HepG2 (cell line): ENCODE data around the gene RBM12. TPM values are rescaled to one million over a fixed set of nuclear protein-coding genes. Genes with fewer than 3 reads are reported as not detected.

Experiments used
- ARNT2 ChIP-seq: sonication (generic); formaldehyde crosslinking; IDR thresholded peaks from 2 replicates; pipeline ENCODE4 v1.8.0; 2022; ENCODE audit warnings: mild to moderate bottlenecking, low read depth, missing genetic modification reagents, moderate library complexity
- BRCA1 ChIP-seq: sonication (generic); formaldehyde crosslinking; IDR thresholded peaks from 2 replicates; pipeline ENCODE4 v1.4.0; 2020; ENCODE audit warnings: missing genetic modification reagents
- DMAP1 ChIP-seq: IDR thresholded peaks from 2 replicates; pipeline ENCODE4 v1.6.1; 2016
- E2F5 ChIP-seq: sonication (generic); formaldehyde crosslinking; conservative IDR thresholded peaks from 2 replicates; pipeline ENCODE4 v1.4.0; 2020; ENCODE audit warnings: missing genetic modification reagents
- IRF9 ChIP-seq: sonication (generic); formaldehyde crosslinking; IDR thresholded peaks from 2 replicates; pipeline ENCODE4 v1.8.0; 2022; ENCODE audit warnings: missing genetic modification reagents, mild to moderate bottlenecking, borderline replicate concordance
- KAT2B ChIP-seq: fragments of 150-350 bp; IDR thresholded peaks from 2 replicates; pipeline ENCODE4 v1.6.1; 2014; ENCODE audit warnings: low read depth, low read length, borderline replicate concordance
- POLR2AphosphoS2 ChIP-seq: IDR thresholded peaks from 2 replicates; pipeline ENCODE4 v1.6.1; 2011; ENCODE audit warnings: low read depth, low read length, improper control_type of control experiment
- RORA ChIP-seq: sonication (generic); formaldehyde crosslinking; IDR thresholded peaks from 2 replicates; pipeline ENCODE4 v1.5.0; 2020; ENCODE audit warnings: mild to moderate bottlenecking, missing genetic modification reagents, moderate library complexity
- SKI ChIP-seq: fragments of 450-650 bp; IDR thresholded peaks from one replicate; pipeline ENCODE4 v1.6.1; 2018; ENCODE audit warnings: mild to moderate bottlenecking; ENCODE audit not compliant: partially characterized antibody
- U2AF1 ChIP-seq: fragments of 200-400 bp; formaldehyde crosslinking; optimal IDR thresholded peaks from 2 replicates; pipeline ENCODE3; 2017; ENCODE audit warnings: mild to moderate bottlenecking, low read depth, low read length
- ZBTB10 ChIP-seq: sonication (generic); formaldehyde crosslinking; IDR thresholded peaks from 2 replicates; pipeline ENCODE4 v1.4.0; 2020; ENCODE audit warnings: missing genetic modification reagents, borderline replicate concordance
- ZBTB21 ChIP-seq: sonication (generic); formaldehyde crosslinking; IDR thresholded peaks from 2 replicates; pipeline ENCODE4 v1.4.0; 2020; ENCODE audit warnings: missing genetic modification reagents
- ZBTB25 ChIP-seq: IDR thresholded peaks from 2 replicates; pipeline ENCODE4 v1.6.1; 2018; ENCODE audit warnings: missing genetic modification reagents
- ZBTB38 ChIP-seq: sonication (generic); formaldehyde crosslinking; IDR thresholded peaks from 2 replicates; pipeline ENCODE4 v1.5.1; 2020; ENCODE audit warnings: mild to moderate bottlenecking, missing genetic modification reagents
- ZBTB39 ChIP-seq: sonication (generic); formaldehyde crosslinking; IDR thresholded peaks from 2 replicates; pipeline ENCODE4 v1.5.0; 2020; ENCODE audit warnings: missing genetic modification reagents
- ZMYM2 ChIP-seq: sonication (generic); formaldehyde crosslinking; IDR thresholded peaks from 2 replicates; pipeline ENCODE4 v1.8.0; 2022; ENCODE audit warnings: mild to moderate bottlenecking, missing genetic modification reagents
- ZNF17 ChIP-seq: sonication (generic); formaldehyde crosslinking; IDR thresholded peaks from 2 replicates; pipeline ENCODE4 v1.5.0; 2020; ENCODE audit warnings: mild to moderate bottlenecking, missing genetic modification reagents
- ZNF225 ChIP-seq: sonication (generic); formaldehyde crosslinking; IDR thresholded peaks from 2 replicates; pipeline ENCODE4 v1.4.0; 2020; ENCODE audit warnings: mild to moderate bottlenecking, missing genetic modification reagents
- ZNF282 ChIP-seq: fragments of 450-650 bp; IDR thresholded peaks from 2 replicates; pipeline ENCODE4 v1.6.1; 2018; ENCODE audit not compliant: partially characterized antibody
- ZNF564 ChIP-seq: sonication (generic); formaldehyde crosslinking; IDR thresholded peaks from 2 replicates; pipeline ENCODE4 v1.8.1; 2023; ENCODE audit warnings: mild to moderate bottlenecking, missing genetic modification reagents
- ZNF644 ChIP-seq: IDR thresholded peaks from 2 replicates; pipeline ENCODE4 v1.6.1; 2016; ENCODE audit warnings: low read depth
- polyA plus RNA-seq, 8 experiments: library from polyadenylated mRNA; depleted of rRNA in 3 of 8; stranded (reverse) in 7 of 8; unstranded in 1 of 8; fragments of >200 nt; fragmentation: Illumina TruSeq in 4 of 8; extraction: Trizol in 4 of 8; gene quantifications; 2 replicates each; pipeline versions ENCODE4 v1.2.1 to v1.2.3, GENCODE V29; 2011 to 2016; ENCODE audit warnings: low read depth in 4 of 8, missing spikeins in 1 of 8, mixed read lengths in 1 of 8; ENCODE audit not compliant: insufficient read depth in 1 of 8
- total RNA-seq, 5 experiments: library from RNA; depleted of rRNA; stranded (reverse); fragments of >200 nt; fragmentation: Illumina TruSeq; extraction: Trizol; gene quantifications; 2 replicates each; pipeline ENCODE4 v1.2.3, GENCODE V29; 2016; ENCODE audit warnings: low read depth in 1 of 5

RBM12 gene
- total and polyA plus RNA-seq, 2 of the 13 experiments (the other 11 are each of a cell fraction or from before 2014, with no cell fraction given) = 97.9 to 104 TPM

GRCh38 chr20:35616465-35617396, 48.0 kb downstream of the RBM12 start (continued):
- 0 out of 2 replicates have a peak, but pooled peaks have one; percentile 46 for TF ChIP-seq IRF9 (CRISPR knock-in tag)
- 0 out of 2 replicates have a peak, but pooled peaks have one; percentile 23 for TF ChIP-seq POLR2AphosphoS2
- no peak for TF ChIP-seq RORA (CRISPR knock-in tag)
- TF ChIP-seq ZBTB10 (CRISPR knock-in tag) = no peak
- peak; percentile 10 for TF ChIP-seq SKI
- TF ChIP-seq ZNF282 = no peak
- TF ChIP-seq ZNF644 (CRISPR knock-in tag) = no peak; the same call in 1 of the 2 replicates
- TF ChIP-seq ZBTB38 (CRISPR knock-in tag) = no peak; the same call in 1 of the 2 replicates
- TF ChIP-seq ZNF225 (CRISPR knock-in tag) = no peak
- peak; percentile 100 for TF ChIP-seq ZMYM2
- TF ChIP-seq ARNT2 = peak; percentile 61
- TF ChIP-seq ZNF564 (CRISPR knock-in tag) = peak; percentile 86
- no peak; the same call in none of the 2 replicates for TF ChIP-seq DMAP1 (CRISPR knock-in tag)
- TF ChIP-seq E2F5 = no peak
- peak; percentile 91; the same call in 1 of the 2 replicates for TF ChIP-seq ZBTB39
- TF ChIP-seq ZNF17 (CRISPR knock-in tag) = 0 out of 2 replicates have a peak, but pooled peaks have one; percentile 75
- TF ChIP-seq KAT2B = no peak
- no peak for TF ChIP-seq ZBTB25 (CRISPR knock-in tag)
- peak; percentile 73; the same call in 1 of the 2 replicates for TF ChIP-seq BRCA1 (CRISPR knock-in tag)
- no peak; the same call in 1 of the 2 replicates for TF ChIP-seq ZBTB21 (CRISPR knock-in tag)
- no peak for TF ChIP-seq U2AF1
